Limb (tissue), 2 donors: Measurements from ENCODE around the gene LSM6.
A peak's percentile ranks its signal among the peaks of the same experiment; 100 is the strongest.

Experiments used
- DNase-seq, 2 donors: peaks; one replicate each; pipeline ENCODE4 v3.0.0-alpha.2; 2016; ENCODE audit errors: extremely low spot score in 2 of 2

LSM6 gene

GRCh38 chr4:146175541-146176453 is at the start of gene LSM6:
LSM6 (plus strand) TSS chr4:146175718; CDS start chr4:146182922, 7,204 bp downstream.
- DNase-seq = peak; percentile 91

GRCh38 chr4:146132445-146132844 is 43.1 kb upstream of the LSM6 start:
- no peak for DNase-seq

GRCh38 chr4:146134761-146135445 is 40.6 kb upstream of the LSM6 start:
- peak; percentile 10 to 58 for DNase-seq

GRCh38 chr4:146135941-146136340 is 39.6 kb upstream of the LSM6 start:
- DNase-seq = no peak

GRCh38 chr4:146142768-146143167 is 32.8 kb upstream of the LSM6 start:
- DNase-seq = no peak

- DNase-seq = no peak
These were observed 31.6 kb upstream of the LSM6 start for GRCh38 chr4:146143888-146144287.

- DNase-seq = no peak
These were observed 28.6 kb upstream of the LSM6 start for GRCh38 chr4:146146918-146147317.

GRCh38 chr4:146148021-146148420 is 27.5 kb upstream of the LSM6 start:
- no peak for DNase-seq

- no peak for DNase-seq
These were observed 21.5 kb upstream of the LSM6 start for GRCh38 chr4:146154057-146154456.

GRCh38 chr4:146155152-146155724 is 20.3 kb upstream of the LSM6 start:
- no peak for DNase-seq

- no peak for DNase-seq
These were observed 17.3 kb upstream of the LSM6 start for GRCh38 chr4:146158036-146158745.

GRCh38 chr4:146159384-146160058 is 16.0 kb upstream of the LSM6 start:
- no peak for DNase-seq

GRCh38 chr4:146161243-146161642 is 14.3 kb upstream of the LSM6 start:
- DNase-seq = no peak

GRCh38 chr4:146165221-146165620 is 10.3 kb upstream of the LSM6 start:
- DNase-seq = no peak

GRCh38 chr4:146165840-146166239 is 9.7 kb upstream of the LSM6 start:
- no peak for DNase-seq

- no peak for DNase-seq
These were observed 5.4 kb upstream of the LSM6 start for GRCh38 chr4:146170149-146170548.

- DNase-seq = no peak
These were observed 1.4 kb downstream of the LSM6 start for GRCh38 chr4:146176891-146177290.

- no peak for DNase-seq
These were observed 2.6 kb downstream of the LSM6 start for GRCh38 chr4:146178126-146178525.

GRCh38 chr4:146179784-146180370 is 4.4 kb downstream of the LSM6 start:
- DNase-seq = no peak

GRCh38 chr4:146182443-146182842 is 6.9 kb downstream of the LSM6 start:
- no peak for DNase-seq

- no peak for DNase-seq
These were observed 7.7 kb downstream of the LSM6 start for GRCh38 chr4:146183209-146183608.
